ENCODE data around the gene FBXL16.

The FBXL16 gene

DNA sequence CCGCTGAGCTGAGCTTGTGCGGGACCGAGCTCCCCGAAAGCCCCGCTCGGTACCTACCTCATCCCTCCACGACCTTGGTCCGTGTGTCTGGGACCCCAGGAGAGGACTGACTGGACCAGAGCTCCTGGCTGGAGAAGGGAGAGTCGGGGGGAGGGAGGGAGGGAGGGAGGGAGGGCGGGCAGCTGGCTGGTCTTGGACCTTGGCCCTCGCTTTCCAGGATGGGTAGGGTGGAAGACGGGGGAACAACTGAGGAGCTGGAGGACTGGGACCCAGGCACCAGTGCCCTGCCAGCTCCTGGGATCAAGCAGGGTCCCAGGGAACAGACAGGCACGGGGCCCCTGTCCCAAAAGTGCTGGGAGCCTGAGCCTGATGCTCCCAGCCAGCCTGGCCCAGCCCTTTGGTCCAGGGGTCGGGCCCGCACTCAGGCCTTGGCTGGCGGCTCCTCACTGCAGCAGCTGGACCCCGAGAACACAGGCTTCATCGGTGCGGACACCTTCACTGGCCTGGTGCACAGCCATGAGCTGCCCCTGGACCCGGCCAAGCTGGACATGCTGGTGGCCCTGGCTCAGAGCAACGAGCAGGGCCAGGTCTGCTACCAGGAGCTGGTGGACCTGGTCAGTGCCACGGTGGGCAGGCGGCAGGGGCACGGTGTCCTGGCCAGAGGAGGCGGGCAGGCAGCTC, 29.6 kb downstream of the FBXL16 start:
- Histone ChIP-seq H3K9ac (ENCODE audit: low read length) (no peak overlapping the region), H3K36me3 (replicated peaks; ENCODE audit: insufficient read depth, low read length) (no peaks in the 10 kb centered on the region; the same call in 1 of the 2 replicates), H3K9me2 (replicated peaks; ENCODE audit: insufficient read depth, low read length) (no peaks in the 10 kb centered on the region), H4K20me1 (ENCODE audit: insufficient read depth, low read length) (no peaks in the 10 kb centered on the region), H3K4me2 (ENCODE audit: low read depth, low read length) (no peak overlapping the region), H3K9me3 (replicated peaks; ENCODE audit: insufficient read depth, low read length) (no peaks in the 10 kb centered on the region), H3K27ac (ENCODE audit: low read length) (no peak overlapping the region), H3K4me1 (ENCODE audit: low read length) (0 out of 2 replicates have a peak, but pooled peaks cover 1% of the 10 kb centered on the region), H3F3A (ENCODE audit: insufficient read depth, low read length) (0 out of 2 replicates have a peak, but pooled peaks cover 4% of the 10 kb centered on the region), H3K79me2 (ENCODE audit: low read length) (peaks cover 5% of the 10 kb centered on the region), H3K4me3 (ENCODE audit: low read length) (no peak overlapping the region), H2AFZ (ENCODE audit: low read length) (no peak overlapping the region), H3K27me3 (replicated peaks; ENCODE audit: insufficient read depth, low read length) (no peaks in the 10 kb centered on the region)
- DNase-seq, result no peak
- no peak for TF ChIP-seq EZH2 (optimal IDR thresholded peaks at IDR 0.05; ENCODE audit: low read depth, low read length)
- TF ChIP-seq EZH2phosphoT487 (IDR thresholded peaks at IDR 0.05; ENCODE audit: low read length), result no peak
- no peak for TF ChIP-seq CTCF (IDR thresholded peaks at IDR 0.05; ENCODE audit: low read length)

- Histone ChIP-seq H3K36me3 (replicated peaks; ENCODE audit: insufficient read depth, low read length) (no peaks in the 10 kb centered on the region; the same call in 1 of the 2 replicates), H4K20me1 (ENCODE audit: insufficient read depth, low read length) (no peaks in the 10 kb centered on the region), H3K27me3 (replicated peaks; ENCODE audit: insufficient read depth, low read length) (no peaks in the 10 kb centered on the region), H3K4me3 (ENCODE audit: low read length) (no peak within 1 kb of the TSS), H3K9ac (ENCODE audit: low read length) (no peak within 1 kb of the TSS), H3K9me2 (replicated peaks; ENCODE audit: insufficient read depth, low read length) (no peaks in the 10 kb centered on the region), H3F3A (ENCODE audit: insufficient read depth, low read length) (no peaks in the 10 kb centered on the region), H3K4me2 (ENCODE audit: low read depth, low read length) (no peak within 1 kb of the TSS), H3K4me1 (ENCODE audit: low read length) (no peaks in the 10 kb centered on the region), H3K9me3 (replicated peaks; ENCODE audit: insufficient read depth, low read length) (no peaks in the 10 kb centered on the region), H3K27ac (ENCODE audit: low read length) (no peak within 1 kb of the TSS), H3K79me2 (ENCODE audit: low read length) (peaks cover 1% of the 10 kb centered on the region), H2AFZ (ENCODE audit: low read length) (no peak within 1 kb of the TSS)
- no peak for DNase-seq
- TF ChIP-seq CTCF (IDR thresholded peaks at IDR 0.05; ENCODE audit: low read length), result no peak
- no peak for TF ChIP-seq EZH2phosphoT487 (IDR thresholded peaks at IDR 0.05; ENCODE audit: low read length)
- no peak for TF ChIP-seq EZH2 (optimal IDR thresholded peaks at IDR 0.05; ENCODE audit: low read depth, low read length)
Measured at GRCh38 chr16:674968-675883, 30.4 kb downstream of the FBXL16 start, which contains the start of gene RHBDL1. Gene RHBDL1 (plus strand): TSS chr16:675671. CDS start chr16:675791, 120 bp downstream.

GRCh38 chr16:674214-674881, 31.3 kb downstream of the FBXL16 start:
- no peaks in the 10 kb centered on the region for H3K9me2 ChIP-seq (replicated peaks; ENCODE audit: insufficient read depth, low read length)
- no peaks in the 10 kb centered on the region for H3F3A ChIP-seq (ENCODE audit: insufficient read depth, low read length)
- no peaks in the 10 kb centered on the region; the same call in 1 of the 2 replicates for H3K36me3 ChIP-seq (replicated peaks; ENCODE audit: insufficient read depth, low read length)
- no peak overlapping the region for H2AFZ ChIP-seq (ENCODE audit: low read length)
- H3K4me3 ChIP-seq (ENCODE audit: low read length), result no peak overlapping the region
- H3K9ac ChIP-seq (ENCODE audit: low read length), result no peak overlapping the region
- peaks cover 10% of the 10 kb centered on the region for H3K79me2 ChIP-seq (ENCODE audit: low read length)
- H3K9me3 ChIP-seq (replicated peaks; ENCODE audit: insufficient read depth, low read length), result no peaks in the 10 kb centered on the region
- H4K20me1 ChIP-seq (ENCODE audit: insufficient read depth, low read length), result no peaks in the 10 kb centered on the region
- H3K4me1 ChIP-seq (ENCODE audit: low read length), result no peaks in the 10 kb centered on the region
- H3K4me2 ChIP-seq (ENCODE audit: low read depth, low read length), result no peak overlapping the region
- no peak overlapping the region for H3K27ac ChIP-seq (ENCODE audit: low read length)
- TF ChIP-seq CTCF (IDR thresholded peaks at IDR 0.05; ENCODE audit: low read length), result no peak
- TF ChIP-seq EZH2 (optimal IDR thresholded peaks at IDR 0.05; ENCODE audit: low read depth, low read length), result no peak
- TF ChIP-seq EZH2phosphoT487 (IDR thresholded peaks at IDR 0.05; ENCODE audit: low read length), result no peak
- no peak for DNase-seq
- no peaks in the 10 kb centered on the region for H3K27me3 ChIP-seq (replicated peaks; ENCODE audit: insufficient read depth, low read length)
